Keratinocyte (primary cell): ENCODE data around the gene FBLN5. TPM values are rescaled to one million over a fixed set of nuclear protein-coding genes. Genes with fewer than 3 reads are reported as not detected.

Source experiments
- DNase-seq: peaks from one replicate; pipeline ENCODE4 v3.0.0-alpha.2; 2011; ENCODE audit warnings: low read depth, missing footprints, low spot score
- FAIRE-seq: peaks from 2 replicates; lab custom pipeline; 2011; peaks lifted over from hg19 to GRCh38; lab: Jason Lieb, UNC
- H2AFZ ChIP-seq: 2 replicates; pipeline ENCODE4 v1.6.0; 2012; ENCODE audit warnings: low read length, control low read depth, inconsistent platforms; ENCODE audit not compliant: control insufficient read depth
- H3K27ac ChIP-seq: 2 replicates; pipeline ENCODE4 v1.5.1; 2011; ENCODE audit warnings: low read length; ENCODE audit not compliant: control insufficient read depth, insufficient read depth
- H3K27me3 ChIP-seq: 3 replicates; pipeline ENCODE4 v1.6.0; 2011; ENCODE audit warnings: low read length; ENCODE audit not compliant: control insufficient read depth, insufficient read depth; ENCODE audit errors: extremely low read depth
- H3K36me3 ChIP-seq, 2 experiments: 2 replicates in 1 of 2; 3 replicates in 1 of 2; pipeline ENCODE4 v1.5.1; 2011; ENCODE audit warnings: low read length in 2 of 2, mild to moderate bottlenecking in 1 of 2; ENCODE audit not compliant: control insufficient read depth in 2 of 2, insufficient read depth in 2 of 2; ENCODE audit errors: extremely low read depth in 1 of 2
- H3K4me1 ChIP-seq: 3 replicates; pipeline ENCODE4 v1.5.1; 2011; ENCODE audit warnings: low read length; ENCODE audit not compliant: control insufficient read depth, insufficient read depth; ENCODE audit errors: extremely low read depth
- H3K4me2 ChIP-seq: 3 replicates; pipeline ENCODE4 v1.6.0; 2011; ENCODE audit warnings: low read depth, low read length; ENCODE audit not compliant: control insufficient read depth, insufficient read depth; ENCODE audit errors: extremely low read depth
- H3K4me3 ChIP-seq, 3 experiments: fragments of 200-600 bp in 1 of 3; sonication (generic) in 1 of 3; 2 replicates in 2 of 3; 3 replicates in 1 of 3; pipeline ENCODE4 v1.5.1; 2011 to 2016; ENCODE audit warnings: low read length in 3 of 3, mild to moderate bottlenecking in 3 of 3, control low read depth in 2 of 3, inconsistent platforms in 1 of 3, low read depth in 1 of 3, mixed read lengths in 1 of 3, mixed run types in 1 of 3, moderate library complexity in 1 of 3; ENCODE audit not compliant: control insufficient read depth in 2 of 3, insufficient read depth in 2 of 3; ENCODE audit errors: extremely low read depth in 1 of 3
- H3K79me2 ChIP-seq: 2 replicates; pipeline ENCODE4 v1.6.0; 2012; ENCODE audit warnings: low read length; ENCODE audit not compliant: control insufficient read depth, insufficient read depth
- H3K9ac ChIP-seq: 3 replicates; pipeline ENCODE4 v1.6.0; 2011; ENCODE audit warnings: low read length; ENCODE audit not compliant: control insufficient read depth, insufficient read depth; ENCODE audit errors: extremely low read depth
- H3K9me1 ChIP-seq: 3 replicates; pipeline ENCODE4 v1.6.0; 2011; ENCODE audit warnings: low read length; ENCODE audit not compliant: control insufficient read depth, insufficient read depth; ENCODE audit errors: extremely low read depth
- H3K9me3 ChIP-seq: 2 replicates; pipeline ENCODE4 v1.5.1; 2012; ENCODE audit warnings: low read depth, low read length; ENCODE audit not compliant: control insufficient read depth
- H4K20me1 ChIP-seq: 3 replicates; pipeline ENCODE4 v1.6.0; 2011; ENCODE audit warnings: low read length; ENCODE audit not compliant: control insufficient read depth, insufficient read depth; ENCODE audit errors: extremely low read depth
- CTCF ChIP-seq, 3 experiments: IDR thresholded peaks in 1 of 3; conservative IDR thresholded peaks in 1 of 3; optimal IDR thresholded peaks in 1 of 3; 2 replicates in 2 of 3; 3 replicates in 1 of 3; pipeline versions ENCODE3 to v1.5.1; 2011; ENCODE audit warnings: low read length in 3 of 3, mild to moderate bottlenecking in 3 of 3, moderate library complexity in 2 of 3, control low read depth in 1 of 3, inconsistent platforms in 1 of 3; ENCODE audit not compliant: insufficient read depth in 2 of 3; ENCODE audit errors: extremely low read depth in 1 of 3
- EZH2 ChIP-seq: IDR thresholded peaks from one replicate; pipeline ENCODE4 v1.6.1; 2012; ENCODE audit warnings: inconsistent platforms, mild to moderate bottlenecking, low read length, moderate library complexity
- dilution Hi-C: fragments of 300-500 bp; cut with MboI; formaldehyde crosslinking; loops from one replicate; pipeline ENCODE4 v1.7.0; 2020; ENCODE audit warnings: low sequenced_read_pairs; ENCODE audit not compliant: extremely low pct_ligation_motif_present
- polyA plus RNA-seq, 5 experiments: library from polyadenylated mRNA; depleted of rRNA in 3 of 5; stranded (reverse) in 3 of 5; stranded (forward) in 1 of 5; unstranded in 1 of 5; fragments of >200 nt; gene quantifications; 1 replicate in 1 of 5; 2 replicates in 3 of 5; 3 replicates in 1 of 5; pipeline versions ENCODE4 v1.2.1 to v1.2.3, GENCODE V29; 2011 to 2012; ENCODE audit warnings: missing spikeins in 2 of 5, low read depth in 1 of 5, low replicate concordance in 1 of 5

FBLN5 gene
- polyA plus RNA-seq, 1 donor (not counting 4 experiments of a cell fraction or from before 2014, with no cell fraction given), result 0.10 TPM

- Histone ChIP-seq H3K4me3 (no peak overlapping the region), H3K9ac (no peak overlapping the region), H3K4me1 (no peaks in the 10 kb centered on the region), H3K27ac (no peak overlapping the region), H2AFZ (no peak overlapping the region), H3K9me1 (no peaks in the 10 kb centered on the region), H3K79me2 (no peaks in the 10 kb centered on the region), H3K36me3 (no peaks in the 10 kb centered on the region), H4K20me1 (no peaks in the 10 kb centered on the region), H3K27me3 (peaks cover 2% of the 10 kb centered on the region), H3K9me3 (no peaks in the 10 kb centered on the region), H3K4me2 (no peak overlapping the region)
- dilution Hi-C loops, result no loop called here
- no peak for TF ChIP-seq CTCF (optimal IDR thresholded peaks at IDR 0.05 in 1 of 3, IDR thresholded peaks at IDR 0.05 in 1 of 3, conservative IDR thresholded peaks at IDR 0.05 in 1 of 3; ENCODE audit: extremely low read depth in 1 of 3, insufficient read depth in 2 of 3, low read length in 3 of 3)
- no peak for TF ChIP-seq EZH2
- DNase-seq, result no peak
- FAIRE-seq, result no peak
Measured at GRCh38 chr14:91953170-91953985, 5.9 kb upstream of the FBLN5 start.

GRCh38 chr14:91946622-91947474, 646 bp downstream of the FBLN5 start:
- TF ChIP-seq CTCF (optimal IDR thresholded peaks at IDR 0.05 in 1 of 3, IDR thresholded peaks at IDR 0.05 in 1 of 3, conservative IDR thresholded peaks at IDR 0.05 in 1 of 3; ENCODE audit: extremely low read depth in 1 of 3, insufficient read depth in 2 of 3, low read length in 3 of 3) (no peak), EZH2 (peak; percentile 52)
- Histone ChIP-seq H3K27me3 (peaks cover 28% of the 10 kb centered on the region), H3K9ac (peak overlapping the region; percentile 9), H4K20me1 (no peaks in the 10 kb centered on the region), H3K4me2 (peak overlapping the region; percentile 88), H3K9me1 (no peaks in the 10 kb centered on the region), H3K36me3 (no peaks in the 10 kb centered on the region), H3K9me3 (no peaks in the 10 kb centered on the region), H3K4me1 (peaks cover 7% of the 10 kb centered on the region), H2AFZ (peak overlapping the region; percentile 4), H3K79me2 (no peaks in the 10 kb centered on the region), H3K27ac (no peak overlapping the region), H3K4me3 (peak overlapping the region; percentile 4 to 71 (median 60))
- dilution Hi-C loops, result no loop called here
- DNase-seq (no peak), FAIRE-seq (no peak)
